Sigmoid colon (tissue), 7 donors: ENCODE data around the gene PLXDC1. TPM values are rescaled to one million over a fixed set of nuclear protein-coding genes. Genes with fewer than 3 reads are reported as not detected.
A peak's percentile ranks its signal among the peaks of the same experiment; 100 is the strongest.

Experiments used
- DNase-seq: peaks from one replicate; pipeline ENCODE4 v3.0.0-alpha.2; 2019
- H3K27ac ChIP-seq, 4 donors: fragments of 200-600 bp; sonication (generic); one replicate each; pipeline ENCODE4 v1.5.1; 2016 to 2019; ENCODE audit warnings: mild to moderate bottlenecking in 1 of 4
- H3K27me3 ChIP-seq, 3 donors: fragments of 200-600 bp; sonication (generic); one replicate each; pipeline ENCODE4 v1.5.1; 2019; ENCODE audit warnings: mild to moderate bottlenecking in 1 of 3
- H3K36me3 ChIP-seq, 4 donors: fragments of 200-600 bp; sonication (generic); one replicate each; pipeline ENCODE4 v1.5.1; 2016 to 2019
- H3K4me1 ChIP-seq, 4 donors: fragments of 200-600 bp; sonication (generic); one replicate each; pipeline ENCODE4 v1.5.1; 2017 to 2019
- H3K4me3 ChIP-seq, 4 donors: fragments of 200-600 bp; sonication (generic); one replicate each; pipeline ENCODE4 v1.5.1; 2017 to 2019; ENCODE audit warnings: mild to moderate bottlenecking in 2 of 4, moderate library complexity in 1 of 4
- H3K9me3 ChIP-seq, 4 donors: fragments of 200-600 bp in 3 of 4; sonication (generic) in 3 of 4; one replicate each; pipeline versions ENCODE4 v1.5.1 to v1.6.1; 2013 to 2019
- CTCF ChIP-seq, 4 experiments: fragments of 450-650 bp in 3 of 4; fragments of 200-600 bp in 1 of 4; IDR thresholded peaks; one replicate each; pipeline ENCODE4 v1.5.1; 2016 to 2019; ENCODE audit warnings: antibody characterized with exemption in 4 of 4, mild to moderate bottlenecking in 3 of 4, moderate library complexity in 2 of 4
- EP300 ChIP-seq, 4 donors: sonication (generic); formaldehyde crosslinking; IDR thresholded peaks; one replicate each; pipeline ENCODE4 v1.6.1; 2017; ENCODE audit warnings: antibody characterized with exemption in 4 of 4
- POLR2A ChIP-seq, 2 donors: fragments of 450-650 bp; IDR thresholded peaks; one replicate each; pipeline ENCODE4 v1.6.1; 2016; ENCODE audit warnings: antibody characterized with exemption in 2 of 2, mild to moderate bottlenecking in 2 of 2, moderate library complexity in 2 of 2
- POLR2AphosphoS5 ChIP-seq, 4 donors: sonication (generic); formaldehyde crosslinking; IDR thresholded peaks; one replicate each; pipeline ENCODE4 v1.6.1; 2017; ENCODE audit warnings: antibody characterized with exemption in 4 of 4
- WGBS, 2 donors: extraction: QIAGEN DNeasy Blood & Tissue Kit; methylation state at CpG; one replicate each; pipeline ENCODE4 v1.1.7; 2013; 5-methylcytosine and 5-hydroxymethylcytosine counted together
- intact Hi-C: fragments of 100-400 bp; cut with DNase I; formaldehyde crosslinking; loops from one replicate; pipeline ENCODE4 v1.15.1; 2023
- polyA plus RNA-seq, 3 donors: library from polyadenylated mRNA; stranded (reverse); fragments of 200-250 nt; gene quantifications; one replicate each; pipeline ENCODE4 v1.2.3, GENCODE V29; 2013
- total RNA-seq, 4 donors: library from RNA; depleted of rRNA; stranded (reverse); fragments of >200 nt; gene quantifications; one replicate each; pipeline ENCODE4 v1.1.0, GENCODE V29; 2016
- donor health status: healthy with polysubstance abuse.
- donor health status: Bipolar disorder and iron deficiency.
- donor health status: healthy.

Gene PLXDC1
- total and polyA plus RNA-seq, 7 donors = 1.4 to 13.0 (median 6.2) TPM

- 57 to 58% methylated on average over 7 of the region's 7 CpGs for WGBS, 2 donors
- intact Hi-C loops = loop anchor here (5.0 kb wide), 1 partner anchor 66 kb away; no protein-coding TSS in a partner anchor
- peaks cover 0 to 25% (median 16%) of the 10 kb centered on the region in 4 donors for H3K4me1 ChIP-seq
- DNase-seq = no peak
- no peak overlapping the region for H3K27ac ChIP-seq
- H3K9me3 ChIP-seq = no peaks in the 10 kb centered on the region
- no peaks in the 10 kb centered on the region for H3K27me3 ChIP-seq
- H3K4me3 ChIP-seq = no peak overlapping the region
- no peak for TF ChIP-seq POLR2AphosphoS5 (IDR thresholded peaks at IDR 0.05)
- TF ChIP-seq EP300 (IDR thresholded peaks at IDR 0.05) = no peak
- no peak for TF ChIP-seq CTCF (IDR thresholded peaks at IDR 0.05)
- no peak for TF ChIP-seq POLR2A (IDR thresholded peaks at IDR 0.05)
- H3K36me3 ChIP-seq = no peaks in the 10 kb centered on the region
These were observed 15.2 kb upstream of the PLXDC1 start for GRCh38 chr17:39166437-39167335.

- Histone ChIP-seq H3K27me3 (no peaks in the 10 kb centered on the region), H3K36me3 (no peaks in the 10 kb centered on the region), H3K27ac (peak within 1 kb of the TSS in 3 of 4 donors; percentile 50 to 64 (median 60)), H3K9me3 (no peaks in the 10 kb centered on the region), H3K4me3 (peak within 1 kb of the TSS; percentile 35 to 62 (median 50)), H3K4me1 (peaks cover 0 to 25% (median 16%) of the 10 kb centered on the region in 4 donors)
- DNase-seq = no peak
- intact Hi-C loops = loop anchor here (5.0 kb wide), 1 partner anchor 66 kb away; no protein-coding TSS in a partner anchor
- TF ChIP-seq POLR2AphosphoS5 (IDR thresholded peaks at IDR 0.05) (no peak), POLR2A (IDR thresholded peaks at IDR 0.05) (no peak), CTCF (IDR thresholded peaks at IDR 0.05) (no peak), EP300 (IDR thresholded peaks at IDR 0.05) (no peak)
- 57 to 77% methylated on average over 17 of the region's 17 CpGs for WGBS, 2 donors
These were observed 14.5 kb upstream of the PLXDC1 start, which contains the start of gene ARL5C for GRCh38 chr17:39165841-39166349. Gene ARL5C, minus strand, starts transcription at chr17:39166161. Its CDS starts 401 bp downstream, at chr17:39165760.

- Histone ChIP-seq H3K4me3 (peak overlapping the region; percentile 35 to 62 (median 50)), H3K27ac (peak overlapping the region in 3 of 4 donors; percentile 50 to 64 (median 60)), H3K27me3 (no peaks in the 10 kb centered on the region), H3K36me3 (no peaks in the 10 kb centered on the region), H3K9me3 (no peaks in the 10 kb centered on the region), H3K4me1 (peaks cover 0 to 25% (median 16%) of the 10 kb centered on the region in 4 donors)
- DNase-seq = no peak
- WGBS, 2 donors = 8 to 33% methylated on average over 51 of the region's 51 CpGs
- intact Hi-C loops = loop anchor here (5.0 kb wide), 1 partner anchor 67 kb away; no protein-coding TSS in a partner anchor
- TF ChIP-seq POLR2A (IDR thresholded peaks at IDR 0.05) = no peak
- no peak for TF ChIP-seq EP300 (IDR thresholded peaks at IDR 0.05)
- TF ChIP-seq POLR2AphosphoS5 (IDR thresholded peaks at IDR 0.05) = no peak
- no peak for TF ChIP-seq CTCF (IDR thresholded peaks at IDR 0.05)
These were observed 13.9 kb upstream of the PLXDC1 start for GRCh38 chr17:39165178-39165840.

- Histone ChIP-seq H3K27me3 (no peaks in the 10 kb centered on the region), H3K27ac (peak overlapping the region; percentile 35 to 64 (median 55)), H3K4me1 (peaks cover 0 to 25% (median 16%) of the 10 kb centered on the region in 4 donors), H3K9me3 (no peaks in the 10 kb centered on the region), H3K36me3 (no peaks in the 10 kb centered on the region), H3K4me3 (peak overlapping the region; percentile 35 to 62 (median 50))
- peak; percentile 98 for DNase-seq
- intact Hi-C loops = loop anchor here (1.0 to 5.0 kb wide), 2 partner anchors 34 to 68 kb away; no protein-coding TSS in a partner anchor
- peak in 3 of 4 donors; percentile 51 to 59 (median 59) for TF ChIP-seq POLR2AphosphoS5 (IDR thresholded peaks at IDR 0.05)
- no peak for TF ChIP-seq EP300 (IDR thresholded peaks at IDR 0.05)
- TF ChIP-seq CTCF (IDR thresholded peaks at IDR 0.05) = peak; percentile 79 to 91 (median 83)
- 0% methylated on average over 15 of the region's 15 CpGs for WGBS, 2 donors
These were observed 13.3 kb upstream of the PLXDC1 start for GRCh38 chr17:39164675-39165143.
